Trophoblast cell (in vitro differentiated cells and primary cell): ENCODE data around the gene KIF5A.
A peak's percentile ranks its signal among the peaks of the same experiment; 100 is the strongest.

Source experiments
- DNase-seq, 2 donors: peaks; one replicate each; pipeline ENCODE4 v3.0.0-alpha.2; 2016
- H2AFZ ChIP-seq: 2 replicates; pipeline ENCODE4 v1.6.1; 2013; ENCODE audit warnings: low read length, moderate library complexity, mild to moderate bottlenecking; ENCODE audit not compliant: insufficient read depth, poor library complexity
- H2AK5ac ChIP-seq: 2 replicates; pipeline ENCODE4 v1.6.1; 2013; ENCODE audit warnings: mild to moderate bottlenecking, low read length
- H2BK120ac ChIP-seq: 2 replicates; pipeline ENCODE4 v1.6.1; 2013; ENCODE audit warnings: low read length, mild to moderate bottlenecking, moderate library complexity; ENCODE audit not compliant: insufficient read depth, poor library complexity
- H2BK12ac ChIP-seq: 2 replicates; pipeline ENCODE4 v1.6.1; 2013; ENCODE audit warnings: mild to moderate bottlenecking, low read length, moderate library complexity
- H2BK5ac ChIP-seq: 2 replicates; pipeline ENCODE4 v1.6.1; 2013; ENCODE audit warnings: low read length, low read depth, moderate library complexity, mild to moderate bottlenecking; ENCODE audit not compliant: poor library complexity
- H3K14ac ChIP-seq: 2 replicates; pipeline ENCODE4 v1.6.1; 2013; ENCODE audit warnings: mild to moderate bottlenecking, low read length
- H3K18ac ChIP-seq: 2 replicates; pipeline ENCODE4 v1.6.1; 2013; ENCODE audit warnings: mild to moderate bottlenecking, low read length
- H3K23ac ChIP-seq: 2 replicates; pipeline ENCODE4 v1.6.1; 2013; ENCODE audit warnings: low read length
- H3K27ac ChIP-seq: 2 replicates; pipeline ENCODE4 v1.5.1; 2013; ENCODE audit warnings: low read depth, mild to moderate bottlenecking, inconsistent platforms, low read length, moderate library complexity
- H3K27me3 ChIP-seq: 2 replicates; pipeline ENCODE4 v1.6.1; 2013; ENCODE audit warnings: inconsistent platforms, mild to moderate bottlenecking, low read length, moderate library complexity; ENCODE audit not compliant: insufficient read depth
- H3K36me3 ChIP-seq, 2 experiments: 1 replicate in 1 of 2; 2 replicates in 1 of 2; pipeline ENCODE4 v1.6.1; 2013; ENCODE audit warnings: low read length in 2 of 2, mild to moderate bottlenecking in 2 of 2, moderate library complexity in 1 of 2; ENCODE audit not compliant: insufficient read depth in 2 of 2, control insufficient read depth in 1 of 2
- H3K4ac ChIP-seq: 2 replicates; pipeline ENCODE4 v1.6.1; 2013; ENCODE audit warnings: low read depth, mild to moderate bottlenecking, low read length, moderate library complexity
- H3K4me1 ChIP-seq, 2 experiments: 1 replicate in 1 of 2; 2 replicates in 1 of 2; pipeline ENCODE4 v1.6.1; 2013; ENCODE audit warnings: low read length in 2 of 2, mild to moderate bottlenecking in 2 of 2, moderate library complexity in 1 of 2; ENCODE audit not compliant: insufficient read depth in 2 of 2, control insufficient read depth in 1 of 2
- H3K4me2 ChIP-seq: 2 replicates; pipeline ENCODE4 v1.6.1; 2013; ENCODE audit warnings: inconsistent platforms, mild to moderate bottlenecking, low read length, moderate library complexity
- H3K4me3 ChIP-seq: 2 replicates; pipeline ENCODE4 v1.5.1; 2013; ENCODE audit warnings: mild to moderate bottlenecking, low read depth, low read length, inconsistent platforms
- H3K79me1 ChIP-seq: one replicate; pipeline ENCODE4 v1.6.1; 2013; ENCODE audit warnings: low read length
- H3K79me2 ChIP-seq: 2 replicates; pipeline ENCODE4 v1.6.1; 2013; ENCODE audit warnings: low read length, mild to moderate bottlenecking; ENCODE audit not compliant: control insufficient read depth, insufficient read depth, poor library complexity
- H3K9ac ChIP-seq: 2 replicates; pipeline ENCODE4 v1.6.1; 2013; ENCODE audit warnings: mild to moderate bottlenecking, low read length
- H3K9me3 ChIP-seq: 2 replicates; pipeline ENCODE4 v1.6.1; 2013; ENCODE audit warnings: low read depth, mild to moderate bottlenecking, control low read depth, inconsistent platforms, low read length; ENCODE audit not compliant: insufficient read depth
- H4K12ac ChIP-seq: 2 replicates; pipeline ENCODE4 v1.6.1; 2013; ENCODE audit warnings: low read depth, mild to moderate bottlenecking, low read length, moderate library complexity
- H4K8ac ChIP-seq: 2 replicates; pipeline ENCODE4 v1.6.1; 2013; ENCODE audit warnings: low read depth, mild to moderate bottlenecking, low read length, moderate library complexity
- H4K91ac ChIP-seq: one replicate; pipeline ENCODE4 v1.6.1; 2013; ENCODE audit warnings: low read depth, mild to moderate bottlenecking, low read length, moderate library complexity
- WGBS: extraction: QIAGEN DNeasy Blood & Tissue Kit; methylation state at CpG from one replicate; pipeline ENCODE4 v1.1.7; 2013; ENCODE audit warnings: missing lambda C conversion rate; ENCODE audit not compliant: insufficient read length, insufficient coverage; ENCODE audit errors: extremely low coverage; 5-methylcytosine and 5-hydroxymethylcytosine counted together

KIF5A gene

DNA sequence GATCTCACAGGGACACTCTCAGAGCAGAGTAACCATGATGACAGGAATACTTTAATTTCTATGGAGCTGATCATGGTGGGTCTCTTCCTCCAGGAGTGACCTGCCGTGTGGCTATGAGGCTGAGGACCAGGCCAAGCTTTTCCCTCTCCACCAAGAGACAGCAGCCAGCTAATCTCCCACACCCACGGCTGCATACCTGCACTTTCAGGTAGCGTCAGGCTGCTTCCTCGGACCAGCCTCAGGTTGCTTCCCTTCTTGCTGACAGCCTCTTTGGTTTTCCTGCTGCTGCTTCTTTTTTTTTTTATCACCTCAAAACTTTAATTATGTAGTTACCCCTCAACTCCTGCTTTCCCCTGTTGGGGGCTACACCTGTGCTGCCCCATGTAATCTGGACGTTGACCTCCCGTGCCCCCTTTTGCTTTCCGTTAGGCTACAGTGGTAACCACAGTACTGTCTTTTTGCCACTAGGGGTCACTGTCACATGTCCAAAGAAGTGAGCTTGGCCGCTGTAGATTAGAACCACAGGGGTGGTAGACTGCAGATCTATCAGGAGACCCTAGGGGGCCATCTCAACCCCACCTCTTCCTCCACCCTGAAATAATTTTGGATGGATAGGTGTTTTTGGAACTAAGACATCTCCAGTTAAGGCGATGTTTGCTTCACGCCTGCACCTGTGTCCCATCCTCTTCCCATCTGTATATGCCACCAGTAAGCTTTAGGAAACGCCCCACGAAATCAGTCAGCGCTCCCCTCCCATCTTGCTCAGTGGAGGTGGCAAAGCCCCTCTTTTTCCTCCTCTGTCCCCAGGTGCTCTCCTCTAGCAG lies 33.4 kb downstream of the KIF5A start:
- WGBS, result no CpG with 5 or more reads among the region's 13 CpGs
- no peak overlapping the region for H3K4me2 ChIP-seq

DNA sequence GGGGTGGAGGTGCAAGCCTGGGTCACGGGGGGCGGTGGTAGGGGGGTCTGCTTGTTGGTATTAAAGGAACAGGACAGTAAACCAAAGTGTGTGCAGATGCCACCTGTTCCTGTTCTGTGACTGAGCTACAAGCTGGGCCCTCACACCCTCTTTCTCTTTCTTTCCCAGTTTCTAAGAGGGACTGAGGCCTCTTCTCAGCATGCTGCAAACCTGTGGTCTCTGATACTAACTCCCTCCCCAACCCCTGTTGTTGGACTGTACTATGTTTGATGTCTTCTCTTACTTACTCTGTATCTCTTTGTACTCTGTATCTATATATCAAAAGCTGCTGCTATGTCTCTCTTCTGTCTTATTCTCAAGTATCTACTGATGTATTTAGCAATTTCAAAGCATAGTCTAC lies 34.2 kb downstream of the KIF5A start:
- H3K4me1 ChIP-seq, result no peaks in the 10 kb centered on the region
- H2BK5ac ChIP-seq, result no peak overlapping the region
- H3K79me1 ChIP-seq, result no peaks in the 10 kb centered on the region
- H2AK5ac ChIP-seq, result no peak overlapping the region
- no peak overlapping the region for H4K91ac ChIP-seq
- no peak overlapping the region for H3K4me3 ChIP-seq
- H3K23ac ChIP-seq, result no peak overlapping the region
- no peak overlapping the region for H3K4me2 ChIP-seq
- H3K27ac ChIP-seq, result no peak overlapping the region
- H3K79me2 ChIP-seq, result no peaks in the 10 kb centered on the region
- no peak overlapping the region for H2BK120ac ChIP-seq
- no peak overlapping the region for H3K18ac ChIP-seq
- no CpG with 5 or more reads among the region's 2 CpGs for WGBS
- no peaks in the 10 kb centered on the region for H3K9me3 ChIP-seq
- no peak overlapping the region for H3K9ac ChIP-seq
- H2BK12ac ChIP-seq, result no peak overlapping the region
- no peak overlapping the region for H4K8ac ChIP-seq
- no peak overlapping the region for H3K4ac ChIP-seq
- no peaks in the 10 kb centered on the region for H3K36me3 ChIP-seq
- H2AFZ ChIP-seq, result no peak overlapping the region
- DNase-seq, result no peak
- no peaks in the 10 kb centered on the region for H3K27me3 ChIP-seq
- no peak overlapping the region for H3K14ac ChIP-seq
- no peak overlapping the region for H4K12ac ChIP-seq

More for the DNA sequence above, 33.4 kb downstream of the KIF5A start:
- Histone ChIP-seq H2AK5ac (no peak overlapping the region), H3K4me3 (no peak overlapping the region), H3K36me3 (no peaks in the 10 kb centered on the region), H3K27me3 (no peaks in the 10 kb centered on the region), H2BK120ac (no peak overlapping the region), H3K14ac (no peak overlapping the region), H4K12ac (no peak overlapping the region), H3K4ac (no peak overlapping the region), H3K23ac (no peak overlapping the region), H2BK12ac (no peak overlapping the region), H3K9ac (no peak overlapping the region), H2BK5ac (no peak overlapping the region), H3K27ac (no peak overlapping the region), H3K9me3 (no peaks in the 10 kb centered on the region), H3K79me2 (no peaks in the 10 kb centered on the region), H4K8ac (no peak overlapping the region), H4K91ac (no peak overlapping the region), H3K18ac (no peak overlapping the region), H2AFZ (no peak overlapping the region), H3K4me1 (no peaks in the 10 kb centered on the region), H3K79me1 (no peaks in the 10 kb centered on the region)
- DNase-seq, result peak; percentile 38 to 86

DNA sequence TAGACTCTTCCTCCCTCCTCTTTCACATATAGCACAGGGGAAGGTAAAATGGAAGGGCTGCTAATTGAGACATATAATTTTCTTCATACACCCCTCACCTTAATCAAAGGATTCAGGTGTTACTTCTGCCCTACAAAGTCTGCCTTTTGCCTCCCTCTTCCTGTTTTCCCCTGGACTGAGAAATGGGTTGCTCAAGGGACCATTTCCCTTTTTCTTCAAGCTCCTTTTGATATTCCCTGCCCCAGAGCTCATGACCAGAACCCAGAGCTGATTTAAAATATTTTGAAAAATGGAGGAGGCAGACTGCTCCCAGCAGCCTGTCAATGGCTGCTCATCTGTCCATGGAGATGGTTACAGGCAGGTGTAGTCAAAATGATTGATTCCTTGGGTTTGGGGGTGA lies 34.8 kb downstream of the KIF5A start:
- H3K36me3 ChIP-seq, result no peaks in the 10 kb centered on the region

DNA sequence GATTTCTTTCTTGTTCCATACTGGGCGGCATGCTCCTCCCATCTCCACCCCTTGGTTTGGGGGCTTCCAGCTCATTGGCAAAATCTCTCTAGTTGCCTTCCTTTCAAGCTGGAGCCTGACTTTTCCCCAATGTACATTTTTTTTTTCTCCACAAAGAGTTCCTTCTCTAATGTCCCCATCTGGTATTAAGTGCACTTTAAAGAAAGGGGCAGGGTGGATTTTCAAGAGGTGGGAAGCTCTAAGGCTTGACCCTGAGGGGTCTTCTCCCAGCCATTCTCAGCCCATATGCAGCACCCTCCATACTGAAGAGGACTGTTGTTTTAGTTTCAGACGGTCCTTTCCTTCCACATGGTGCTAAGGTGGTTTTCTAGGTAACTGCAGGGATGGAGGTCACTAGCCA lies 35.3 kb downstream of the KIF5A start:
- no peak overlapping the region for H4K12ac ChIP-seq
- no peak overlapping the region for H4K8ac ChIP-seq
- no peak overlapping the region for H3K14ac ChIP-seq
- no peaks in the 10 kb centered on the region for H3K27me3 ChIP-seq
- H3K23ac ChIP-seq, result no peak overlapping the region
- WGBS, result no CpG with 5 or more reads among the region's 2 CpGs
- no peaks in the 10 kb centered on the region for H3K9me3 ChIP-seq
- H3K9ac ChIP-seq, result no peak overlapping the region
- no peak overlapping the region for H2BK12ac ChIP-seq
- no peak overlapping the region for H3K4me2 ChIP-seq
- no peak overlapping the region for H3K18ac ChIP-seq
- H3K79me1 ChIP-seq, result no peaks in the 10 kb centered on the region
- no peak overlapping the region for H3K4me3 ChIP-seq
- no peak overlapping the region for H2AFZ ChIP-seq
- H2AK5ac ChIP-seq, result no peak overlapping the region
- H2BK120ac ChIP-seq, result no peak overlapping the region
- no peak overlapping the region for H4K91ac ChIP-seq
- no peaks in the 10 kb centered on the region for H3K36me3 ChIP-seq
- no peak overlapping the region for H3K4ac ChIP-seq
- H3K4me1 ChIP-seq, result no peaks in the 10 kb centered on the region
- no peak for DNase-seq
- H3K79me2 ChIP-seq, result no peaks in the 10 kb centered on the region
- no peak overlapping the region for H2BK5ac ChIP-seq
- no peak overlapping the region for H3K27ac ChIP-seq

More for the DNA sequence above, 34.8 kb downstream of the KIF5A start:
- DNase-seq, result no peak
- Histone ChIP-seq H3K4me3 (no peak overlapping the region), H3K27me3 (no peaks in the 10 kb centered on the region), H2AK5ac (no peak overlapping the region), H2BK5ac (no peak overlapping the region), H2AFZ (no peak overlapping the region), H3K4me2 (no peak overlapping the region), H3K9ac (no peak overlapping the region), H2BK12ac (no peak overlapping the region), H3K4ac (no peak overlapping the region), H3K23ac (no peak overlapping the region), H3K9me3 (no peaks in the 10 kb centered on the region), H3K18ac (no peak overlapping the region), H3K14ac (no peak overlapping the region), H4K12ac (no peak overlapping the region), H4K8ac (no peak overlapping the region), H3K27ac (no peak overlapping the region), H3K79me1 (no peaks in the 10 kb centered on the region), H4K91ac (no peak overlapping the region), H3K4me1 (no peaks in the 10 kb centered on the region), H3K79me2 (no peaks in the 10 kb centered on the region), H2BK120ac (no peak overlapping the region)
